NB4 (cell line): ENCODE measurements around the gene TMEM248.
"Not testable (repeated sequence)": the region's sequence is repeated elsewhere in the genome, so short reads cannot be mapped to it uniquely, and the experiment has no call there.

Experiments
- MYC ChIP-seq: IDR thresholded peaks from 2 replicates; pipeline ENCODE4 v1.6.1; 2011; ENCODE audit warnings: low read depth, low read length
- POLR2A ChIP-seq: IDR thresholded peaks from 2 replicates; pipeline ENCODE4 v1.6.1; 2011; ENCODE audit warnings: mild to moderate bottlenecking; ENCODE audit not compliant: insufficient read length; ENCODE audit errors: extremely low read depth
- TF ChIP-seq, protein P1 (sequence below): IDR thresholded peaks from one replicate; pipeline ENCODE4 v1.5.1; 2012; ENCODE audit warnings: low read depth, low read length
- TF ChIP-seq, protein P2 (sequence below): IDR thresholded peaks from 2 replicates; pipeline ENCODE4 v1.6.1; 2011; ENCODE audit warnings: low read depth, low read length

DNA sequence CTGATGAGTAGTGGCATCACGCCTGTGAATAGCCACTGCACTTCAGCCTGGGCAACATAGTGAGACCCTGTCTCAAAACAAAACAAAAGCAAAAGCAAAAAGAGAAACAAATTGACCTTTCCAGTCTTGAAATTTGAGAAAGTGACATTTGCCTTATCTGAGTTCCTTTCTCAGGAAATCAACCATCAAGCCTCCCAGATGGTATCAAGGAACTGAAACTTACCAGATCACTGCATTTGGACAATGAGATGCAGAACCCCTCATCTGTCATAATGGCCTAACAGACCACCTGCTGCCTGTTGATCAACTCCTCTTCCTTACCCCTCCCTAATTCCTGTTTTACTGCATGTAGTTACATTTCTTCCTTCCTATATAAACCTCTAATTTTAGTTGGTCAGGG, 59.3 kb downstream of the TMEM248 start:
- TF ChIP-seq, protein P1, sequence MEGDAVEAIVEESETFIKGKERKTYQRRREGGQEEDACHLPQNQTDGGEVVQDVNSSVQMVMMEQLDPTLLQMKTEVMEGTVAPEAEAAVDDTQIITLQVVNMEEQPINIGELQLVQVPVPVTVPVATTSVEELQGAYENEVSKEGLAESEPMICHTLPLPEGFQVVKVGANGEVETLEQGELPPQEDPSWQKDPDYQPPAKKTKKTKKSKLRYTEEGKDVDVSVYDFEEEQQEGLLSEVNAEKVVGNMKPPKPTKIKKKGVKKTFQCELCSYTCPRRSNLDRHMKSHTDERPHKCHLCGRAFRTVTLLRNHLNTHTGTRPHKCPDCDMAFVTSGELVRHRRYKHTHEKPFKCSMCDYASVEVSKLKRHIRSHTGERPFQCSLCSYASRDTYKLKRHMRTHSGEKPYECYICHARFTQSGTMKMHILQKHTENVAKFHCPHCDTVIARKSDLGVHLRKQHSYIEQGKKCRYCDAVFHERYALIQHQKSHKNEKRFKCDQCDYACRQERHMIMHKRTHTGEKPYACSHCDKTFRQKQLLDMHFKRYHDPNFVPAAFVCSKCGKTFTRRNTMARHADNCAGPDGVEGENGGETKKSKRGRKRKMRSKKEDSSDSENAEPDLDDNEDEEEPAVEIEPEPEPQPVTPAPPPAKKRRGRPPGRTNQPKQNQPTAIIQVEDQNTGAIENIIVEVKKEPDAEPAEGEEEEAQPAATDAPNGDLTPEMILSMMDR, result not testable (repeated sequence)
- TF ChIP-seq POLR2A, MYC: not testable (repeated sequence)
- TF ChIP-seq, protein P2, sequence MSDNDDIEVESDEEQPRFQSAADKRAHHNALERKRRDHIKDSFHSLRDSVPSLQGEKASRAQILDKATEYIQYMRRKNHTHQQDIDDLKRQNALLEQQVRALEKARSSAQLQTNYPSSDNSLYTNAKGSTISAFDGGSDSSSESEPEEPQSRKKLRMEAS, result not testable (repeated sequence)
